Measurements from ENCODE around the gene NEK2. TPM values are rescaled to one million over a fixed set of nuclear protein-coding genes. Genes with fewer than 3 reads are reported as not detected.
"Not testable (repeated sequence)": the region's sequence is repeated elsewhere in the genome, so short reads cannot be mapped to it uniquely, and the experiment has no call there.

Gene NEK2
- polyA plus RNA-seq (2014; cell fraction: cytosol; rRNA removed) = 74.5 and 81.0 TPM in 2 replicates
- polyA plus RNA-seq (2014; cell fraction: nucleus; rRNA removed) = 34.4 and 40.4 TPM in 2 replicates

DNA sequence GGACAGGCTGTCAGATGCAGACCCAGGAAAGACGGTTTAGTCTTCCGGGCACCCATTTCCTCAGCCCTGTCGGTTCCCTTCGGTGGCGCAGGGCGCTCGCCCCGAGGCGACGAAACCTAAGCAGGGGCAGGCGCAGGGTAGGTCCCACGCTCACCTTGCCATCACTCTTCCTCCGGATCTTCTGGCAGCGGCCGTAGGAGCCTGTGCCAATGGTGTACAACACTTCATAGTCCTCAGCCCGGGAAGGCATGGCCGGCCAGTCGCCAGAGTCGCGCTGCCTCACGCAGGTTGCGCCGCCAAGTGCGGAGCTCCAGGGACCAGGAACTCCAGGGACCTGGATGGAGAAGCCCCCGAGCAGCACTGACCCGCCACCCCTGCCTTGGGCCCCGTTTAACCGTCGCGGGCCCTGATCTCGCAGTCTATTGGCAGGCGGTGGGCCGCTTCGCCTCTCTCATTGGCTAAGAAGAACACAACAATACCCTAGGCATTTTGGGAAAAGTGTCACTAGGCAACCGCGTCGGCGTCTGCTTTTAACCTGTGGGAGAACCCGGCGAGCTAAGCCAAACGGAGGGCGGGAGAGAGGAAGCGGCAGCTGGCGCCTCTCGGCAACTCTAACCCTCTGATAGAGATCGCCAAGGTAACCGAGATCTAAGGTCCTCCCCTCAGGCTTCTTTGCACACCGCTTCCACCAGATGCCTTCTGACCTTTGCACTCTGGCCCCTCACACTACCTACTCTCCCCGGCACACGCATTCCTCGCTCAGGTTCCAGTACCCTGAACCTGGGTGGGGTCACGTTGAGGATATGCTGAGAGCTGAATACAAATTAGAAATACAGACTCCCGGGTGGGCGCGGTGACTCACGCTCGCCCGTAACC lies at the start of gene NEK2:
Gene NEK2 (minus strand): TSS at position 392 of the 876 bp plus-strand sequence. CDS start 142 bp downstream, at position 250.
- DNase-seq (ENCODE audit: low spot score) = peak; percentile 95

DNA sequence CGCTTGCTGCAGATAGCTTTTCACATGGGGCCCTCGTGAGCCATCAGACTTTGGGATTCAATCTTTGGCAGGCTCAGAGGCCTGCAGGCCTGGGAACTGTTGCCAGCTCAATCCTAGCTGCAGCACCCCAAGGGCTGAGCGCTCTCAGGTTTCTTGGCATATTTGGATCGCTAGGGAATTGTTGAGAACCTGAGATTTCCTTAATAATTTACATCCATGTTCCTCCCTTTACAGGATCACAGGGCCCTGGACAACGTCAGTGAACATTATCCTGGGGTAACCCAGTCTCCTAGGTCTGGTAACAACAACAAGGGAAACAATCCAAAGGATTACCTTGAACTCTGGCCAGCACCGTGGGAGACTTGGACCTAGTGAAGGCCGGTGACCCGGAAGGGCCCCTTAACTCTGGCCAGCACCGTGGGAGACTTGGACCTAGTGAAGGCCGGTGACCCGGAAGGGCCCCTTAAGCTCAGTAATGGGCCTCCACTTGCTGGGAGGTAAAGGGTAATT lies 49.3 kb upstream of the NEK2 start:
- DNase-seq (ENCODE audit: low spot score) = no peak

DNA sequence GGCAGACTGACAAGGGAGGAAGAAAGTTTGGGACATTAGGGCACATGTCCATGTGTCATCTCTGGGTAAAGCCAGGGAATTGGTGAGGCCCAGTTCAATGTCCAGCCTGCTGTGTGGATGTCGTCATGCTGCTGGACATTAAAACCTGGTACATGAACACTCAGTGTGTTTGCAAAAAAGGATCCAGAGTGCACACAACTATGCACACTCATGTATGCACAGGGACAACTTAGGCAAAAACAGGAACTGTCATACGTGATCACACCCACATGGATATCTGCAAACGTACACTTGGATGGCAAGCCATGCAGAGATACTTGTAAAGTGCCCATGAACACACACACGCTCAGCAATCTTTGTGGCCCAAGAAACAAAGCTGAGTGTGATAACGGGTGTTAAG lies 47.9 kb upstream of the NEK2 start:
- DNase-seq (ENCODE audit: low spot score) = no peak

DNA sequence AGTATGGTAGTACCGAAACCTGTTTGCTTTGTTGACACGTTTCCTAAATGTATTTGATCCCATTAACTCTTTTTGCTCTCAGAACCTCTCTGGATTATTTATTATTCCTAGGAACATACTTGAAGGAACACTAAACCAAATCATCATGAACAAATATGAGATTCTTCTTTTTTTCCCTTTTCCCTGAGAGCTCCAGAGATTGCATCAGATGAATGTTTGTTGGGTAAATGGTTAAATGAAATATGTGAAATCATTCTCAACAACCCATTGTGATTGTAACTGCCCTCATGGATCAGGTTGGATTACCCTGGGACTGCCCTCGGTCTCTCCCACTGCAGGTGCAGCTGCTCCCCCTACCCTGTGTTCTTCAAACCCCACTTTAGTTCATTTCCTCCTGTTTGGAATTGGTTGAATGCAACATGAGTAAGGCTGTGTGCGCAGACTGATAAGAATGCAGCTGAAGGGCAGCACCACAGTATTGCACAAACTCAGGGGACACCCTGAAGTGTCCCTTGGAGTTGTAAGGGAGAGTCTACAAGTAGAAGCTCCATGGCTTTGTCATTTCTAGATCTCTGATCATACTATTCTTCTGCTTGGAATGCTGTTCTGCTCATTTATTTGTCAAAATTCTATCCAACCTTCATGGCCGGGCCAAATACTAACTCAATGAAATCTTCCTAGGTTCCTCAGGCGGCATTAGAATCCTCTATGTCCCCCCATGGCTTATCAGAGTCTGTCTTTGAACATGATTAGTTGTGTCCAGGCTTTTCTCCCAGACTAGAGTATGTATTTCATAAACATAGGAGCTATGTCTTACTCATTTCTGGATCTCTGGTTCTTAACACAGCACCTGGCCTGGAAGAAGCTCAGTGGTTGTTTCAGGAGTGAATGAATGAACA lies 47.1 kb upstream of the NEK2 start:
- DNase-seq (ENCODE audit: low spot score) = no peak

DNA sequence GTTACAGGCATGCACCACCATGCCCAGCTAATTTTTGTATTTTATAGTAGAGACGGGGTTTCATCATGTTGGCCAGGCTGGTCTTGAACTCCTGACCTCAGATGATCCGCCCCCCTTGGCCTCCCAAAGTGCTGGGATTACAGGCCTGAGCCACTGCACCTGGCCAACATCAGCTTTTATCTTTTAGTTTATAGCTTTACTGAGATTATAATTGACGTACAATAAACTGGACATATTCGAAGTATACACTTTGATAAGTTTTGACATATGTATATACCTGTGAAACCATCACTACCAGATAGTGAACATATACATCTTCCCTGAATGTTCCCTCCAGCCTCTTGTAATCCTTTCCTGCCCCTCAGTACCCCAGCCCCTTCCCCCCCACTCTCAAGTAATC lies 41.1 kb upstream of the NEK2 start:
- DNase-seq (ENCODE audit: low spot score) = not testable (repeated sequence)

DNA sequence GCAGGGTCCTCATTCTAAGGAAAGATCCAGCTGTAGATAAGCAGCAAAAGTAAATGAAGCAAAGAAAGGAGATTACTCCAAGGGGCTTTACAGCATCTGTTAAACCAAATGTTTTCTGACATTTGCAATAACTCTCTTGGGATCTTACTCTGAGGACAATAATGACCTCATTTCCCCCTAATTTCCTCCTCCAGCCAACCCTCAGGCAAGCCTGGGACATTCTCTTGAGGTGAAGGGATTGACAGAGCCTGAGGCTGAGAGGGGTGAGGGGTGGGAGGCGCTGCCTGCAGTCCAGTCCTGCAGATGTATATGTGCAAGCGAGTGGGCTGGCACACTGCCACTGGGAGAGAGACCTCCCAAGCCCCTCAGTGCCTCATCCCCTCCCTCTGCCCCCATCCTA lies 40.5 kb upstream of the NEK2 start:
- peak; percentile 76 for DNase-seq (ENCODE audit: low spot score)

DNA sequence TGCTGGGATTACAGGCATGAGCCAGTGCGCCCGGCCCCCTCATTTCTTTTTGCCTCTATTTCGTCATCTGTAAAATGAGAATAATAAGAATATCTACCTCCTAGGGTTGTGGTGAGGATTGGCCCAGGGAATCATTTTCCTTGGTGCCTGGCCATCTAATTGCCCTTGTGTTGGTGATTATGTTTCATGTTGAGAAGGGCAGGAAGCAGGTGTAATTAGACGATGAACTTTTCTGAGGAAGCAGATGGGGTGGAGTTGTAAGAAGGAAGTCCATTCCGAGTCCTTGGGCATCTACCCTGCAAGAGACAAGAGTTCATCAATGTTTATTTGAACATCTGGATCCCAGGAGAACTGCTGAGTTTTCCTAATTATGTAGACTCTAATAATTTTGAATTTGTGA lies 38.7 kb upstream of the NEK2 start:
- no peak for DNase-seq (ENCODE audit: low spot score)

DNA sequence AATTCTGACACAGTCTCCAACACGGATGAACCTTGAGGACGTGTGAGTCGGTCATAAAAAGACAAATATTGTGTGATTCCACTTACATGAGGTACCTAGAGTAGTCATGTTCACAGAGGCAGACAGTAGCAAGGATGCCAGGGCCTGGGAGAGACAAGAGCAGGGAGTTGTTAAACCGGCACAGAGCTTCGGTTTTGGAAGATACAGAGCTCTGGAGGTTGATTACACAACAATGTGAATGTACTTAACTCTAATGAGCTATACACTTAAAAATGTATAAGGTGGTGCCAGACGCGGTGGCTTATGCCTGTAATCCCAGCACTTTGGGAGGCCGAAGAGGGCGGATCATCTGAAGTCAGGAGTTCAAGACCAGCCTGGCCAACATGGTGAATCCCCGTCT lies 37.8 kb upstream of the NEK2 start:
- no peak for DNase-seq (ENCODE audit: low spot score)

DNA sequence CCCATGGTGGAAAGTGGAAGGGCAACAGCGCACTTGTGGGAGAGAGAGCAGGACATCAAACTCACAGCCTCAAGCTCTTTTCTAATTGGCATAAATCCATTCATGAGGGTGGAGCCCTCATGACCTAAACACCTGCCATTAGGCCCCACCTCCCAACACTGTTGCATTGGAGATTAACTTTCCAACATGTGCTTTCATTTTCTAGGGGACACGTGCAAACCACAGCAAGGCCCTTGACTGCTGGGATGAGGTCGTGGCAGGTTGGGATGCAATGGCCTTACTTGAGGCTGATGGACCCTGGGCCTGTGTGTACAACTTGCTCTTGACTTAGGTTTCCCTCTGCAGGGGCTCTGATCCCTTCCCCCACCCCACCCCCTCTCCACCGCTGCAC lies 35.9 kb upstream of the NEK2 start:
- DNase-seq (ENCODE audit: low spot score) = no peak

DNA sequence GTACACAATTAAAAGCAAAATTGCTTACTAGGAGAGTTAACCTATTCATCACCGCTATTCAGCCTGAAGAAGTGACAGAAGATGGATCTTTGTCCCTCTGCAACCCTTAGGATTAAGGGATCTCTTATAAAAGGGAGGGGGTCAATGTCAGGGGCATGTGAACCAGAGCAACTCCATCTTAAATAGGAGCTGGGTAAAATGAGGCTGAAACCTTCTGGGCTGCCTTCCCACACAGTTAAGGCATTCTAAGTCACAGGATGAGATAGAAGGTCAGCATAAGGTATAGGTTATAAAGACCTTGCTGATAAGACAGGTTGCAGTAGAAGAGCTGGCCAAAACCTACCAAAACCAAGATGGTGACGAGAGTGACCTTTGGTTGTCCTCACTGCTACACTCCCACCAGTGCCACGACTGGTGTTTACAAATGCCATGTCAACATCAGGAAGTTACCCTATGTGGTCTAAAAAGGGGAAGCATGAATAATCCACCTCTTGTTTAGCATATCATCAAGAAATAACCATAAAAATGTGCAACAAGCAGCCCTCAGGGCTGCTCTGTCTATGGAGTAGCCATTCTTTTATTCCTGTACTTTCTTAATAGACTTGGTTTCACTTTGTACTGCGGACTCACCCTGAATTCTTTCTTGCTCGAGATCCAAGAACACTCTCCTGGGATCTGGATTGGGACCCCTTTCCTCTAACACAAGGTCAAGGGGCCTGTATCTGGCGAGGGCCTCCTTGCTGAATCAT lies 35.3 kb upstream of the NEK2 start:
- DNase-seq (ENCODE audit: low spot score) = no peak

DNA sequence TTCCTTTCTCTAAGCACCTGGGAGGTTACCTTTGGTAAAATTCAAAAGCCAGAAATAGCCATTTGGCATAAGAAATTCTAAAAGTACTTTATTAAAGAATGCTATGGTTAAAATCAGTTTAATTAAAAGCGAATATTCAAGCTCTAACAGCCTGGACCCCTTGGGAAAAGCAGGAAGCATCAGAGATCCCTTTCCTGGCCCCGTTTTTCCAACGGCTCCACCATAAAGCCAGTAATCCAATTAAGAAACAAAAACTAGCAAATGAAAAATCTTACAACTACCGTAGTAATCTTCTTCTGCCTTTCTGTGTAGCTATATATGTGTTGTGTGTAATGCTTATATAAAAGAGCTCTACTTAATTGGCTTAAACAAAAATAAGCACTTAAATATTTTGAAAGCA lies 33.5 kb upstream of the NEK2 start:
- no peak for DNase-seq (ENCODE audit: low spot score)

DNA sequence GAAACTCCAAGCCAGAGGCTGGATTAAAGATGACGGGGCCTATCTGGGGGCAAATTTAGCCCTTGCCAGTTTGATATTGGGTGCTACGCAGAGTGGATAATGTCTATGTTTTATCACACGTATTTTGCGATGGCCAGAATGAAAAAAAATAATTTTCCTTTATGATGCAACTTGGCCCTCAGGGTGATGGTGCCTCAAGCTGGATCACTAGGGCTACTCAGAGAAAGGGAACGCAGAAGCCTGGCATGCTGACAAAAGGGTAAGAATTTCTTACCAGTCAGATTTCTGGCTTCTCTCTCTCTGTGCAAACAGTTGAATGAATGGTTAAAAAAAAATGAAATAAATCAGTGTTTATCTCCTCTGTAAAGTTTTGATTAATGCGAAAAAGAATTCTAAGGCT lies 32.6 kb upstream of the NEK2 start:
- no peak for DNase-seq (ENCODE audit: low spot score)

DNA sequence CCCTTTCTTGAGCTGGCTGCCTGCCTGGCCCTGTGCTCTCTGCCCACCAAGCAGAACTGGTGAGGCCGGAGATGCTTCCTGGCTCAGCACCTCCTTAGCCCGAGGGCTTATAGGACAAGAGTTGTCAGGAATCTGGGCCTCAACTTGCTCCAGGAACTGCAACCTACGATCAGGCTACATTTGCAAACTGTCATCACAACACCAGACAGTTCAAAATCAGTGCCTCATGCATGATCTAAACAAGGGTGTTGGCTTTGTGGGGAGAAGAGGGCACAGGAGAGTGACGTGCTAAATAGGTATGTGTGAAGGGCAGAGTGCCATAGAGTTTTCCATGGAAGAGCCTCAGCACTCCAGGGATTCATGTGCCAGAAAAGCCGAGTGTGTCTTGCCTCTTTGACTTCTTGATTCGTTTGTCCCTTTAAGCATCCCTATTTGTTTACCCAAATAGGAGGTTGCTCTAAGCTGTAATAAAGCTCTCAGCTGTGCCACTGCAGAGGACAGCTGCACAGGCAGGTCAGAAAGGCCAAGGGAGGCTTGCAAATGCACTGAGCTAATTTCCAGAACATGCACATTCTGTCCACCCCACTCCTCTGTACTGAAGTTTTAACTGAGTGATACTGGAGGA lies 30.2 kb upstream of the NEK2 start:
- DNase-seq (ENCODE audit: low spot score) = no peak

DNA sequence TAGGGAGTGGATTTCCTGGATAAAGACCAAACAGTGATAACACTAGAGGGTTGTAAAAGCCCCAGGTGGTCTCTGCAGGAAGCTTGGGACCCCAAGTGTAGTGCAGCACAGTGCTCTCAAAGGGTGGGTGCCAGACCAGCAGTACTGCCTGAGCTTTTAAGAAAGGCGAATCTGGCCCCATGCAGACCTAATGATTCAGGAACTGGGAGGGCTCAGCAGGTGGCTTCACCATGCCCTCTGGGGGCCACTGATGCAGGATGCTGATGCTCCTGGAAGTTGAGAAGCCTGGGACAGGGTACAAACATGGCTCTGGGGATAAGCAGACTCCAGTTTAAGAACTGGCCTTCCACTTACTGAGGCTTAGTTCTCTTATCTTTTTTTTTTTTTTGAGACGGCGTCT lies 29.1 kb upstream of the NEK2 start:
- DNase-seq (ENCODE audit: low spot score) = no peak

DNA sequence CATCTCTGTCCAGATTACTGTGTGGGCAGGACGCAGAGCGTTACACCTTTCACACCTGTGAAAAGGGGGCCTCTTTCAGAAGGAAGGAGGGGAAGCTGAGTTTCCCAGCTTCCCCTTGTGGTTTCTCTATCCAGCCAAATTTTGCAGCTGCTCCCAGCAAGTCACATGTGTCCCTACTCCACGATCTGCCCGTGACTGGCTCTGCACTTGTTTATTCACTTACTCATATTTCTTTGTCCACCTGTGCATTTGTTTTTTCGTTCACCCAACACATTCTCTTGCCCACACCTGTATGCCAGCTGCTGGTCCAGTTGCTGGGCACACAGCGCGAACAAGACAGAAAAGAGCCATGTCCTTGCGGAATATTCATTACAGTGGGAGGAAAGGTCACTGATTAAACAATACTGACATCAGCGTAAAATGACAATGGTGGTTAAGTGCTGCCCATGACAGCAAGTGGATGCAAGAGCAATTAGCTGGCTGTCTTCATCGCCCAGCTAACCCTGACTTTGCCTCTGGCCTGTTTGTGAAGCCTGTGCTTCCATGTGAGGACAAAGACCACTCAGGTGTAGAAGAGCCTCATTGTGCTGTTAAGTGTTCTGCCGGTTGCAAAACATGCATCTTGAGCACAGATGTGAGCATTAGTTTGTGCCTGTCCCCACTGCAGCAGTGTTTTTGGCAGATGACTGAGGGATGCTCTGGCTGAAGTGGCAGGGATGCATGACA lies 28.6 kb upstream of the NEK2 start:
- DNase-seq (ENCODE audit: low spot score) = no peak

DNA sequence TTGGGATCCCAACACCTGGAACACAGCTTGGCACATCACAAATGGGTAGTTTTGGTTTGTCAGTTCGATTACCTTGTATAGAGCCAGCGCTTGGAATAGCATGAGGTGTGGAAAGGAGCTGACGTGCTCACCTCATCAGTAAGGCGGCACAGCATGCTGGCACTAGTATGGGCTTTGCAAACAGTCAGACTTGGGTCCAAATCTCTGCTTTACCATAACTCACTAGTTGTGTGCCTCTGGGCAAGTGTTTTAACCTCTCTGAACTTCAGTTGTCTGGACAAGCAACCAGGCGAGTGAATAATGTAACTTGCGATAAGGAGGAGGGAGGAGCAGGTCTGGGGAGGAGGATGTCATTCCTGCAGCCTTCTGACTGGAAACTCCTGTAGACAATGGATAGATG lies 26.3 kb upstream of the NEK2 start:
- DNase-seq (ENCODE audit: low spot score) = no peak

DNA sequence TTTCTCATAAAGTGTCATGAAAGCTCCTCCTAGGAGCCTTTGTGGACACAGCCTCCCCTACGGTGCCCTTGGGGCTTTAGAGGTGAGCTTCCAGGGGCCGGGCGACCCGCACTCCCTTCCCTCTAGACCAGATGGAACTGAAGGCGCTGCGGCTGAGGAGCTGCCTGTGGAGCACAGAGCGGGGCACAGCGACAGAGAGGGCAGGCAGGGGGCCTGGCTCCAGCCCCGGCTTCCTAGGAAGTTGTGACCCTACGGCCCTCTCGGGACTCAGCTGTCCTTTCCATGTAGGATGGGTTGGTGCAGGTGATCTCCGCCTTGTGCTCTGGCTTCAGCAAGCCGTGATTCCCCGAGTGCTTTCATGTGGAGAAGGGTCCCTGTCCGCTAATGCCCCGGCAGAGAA lies 23.6 kb upstream of the NEK2 start:
- no peak for DNase-seq (ENCODE audit: low spot score)

DNA sequence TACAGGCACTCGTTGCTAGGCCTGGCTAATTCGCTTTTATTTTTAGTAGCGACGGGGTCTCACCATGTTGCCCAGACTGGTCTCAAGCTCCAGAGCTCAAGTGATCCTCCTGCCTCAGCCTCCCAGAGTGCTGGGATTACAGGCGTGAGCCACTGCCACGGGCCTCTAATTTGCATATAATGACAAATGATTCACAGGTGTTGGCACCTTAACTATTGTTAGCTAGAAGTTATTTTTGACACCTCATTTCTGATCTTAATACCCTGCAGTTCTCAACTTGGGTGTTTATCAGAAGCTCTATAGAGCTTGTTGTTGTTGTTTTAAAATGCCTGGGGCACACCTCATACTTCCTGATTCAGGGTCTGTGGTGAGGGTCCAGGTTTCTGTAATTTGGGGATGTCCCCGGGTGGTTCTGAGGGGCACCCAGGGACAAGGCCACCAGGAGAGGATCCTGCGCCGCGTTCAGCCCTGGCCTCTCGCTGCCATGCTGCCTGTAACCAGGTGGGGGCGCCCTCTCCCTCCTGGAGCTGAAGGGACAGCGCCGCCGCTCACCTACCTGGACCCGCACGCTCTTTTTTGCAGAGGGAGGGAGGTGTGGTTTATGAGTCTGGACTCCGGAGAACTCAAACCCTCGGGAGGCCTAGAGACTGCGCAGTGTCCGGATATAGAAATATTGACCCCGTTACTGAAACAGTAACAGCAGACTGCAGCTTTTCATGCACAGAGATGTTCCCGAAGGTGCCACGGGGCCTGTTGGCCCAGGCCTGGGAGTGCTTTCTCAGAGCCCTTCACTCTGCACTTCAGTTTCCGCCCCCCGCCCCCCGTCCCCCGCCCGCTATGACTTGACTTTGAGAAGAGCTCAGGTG lies 23.0 kb upstream of the NEK2 start:
- DNase-seq (ENCODE audit: low spot score) = peak; percentile 56

DNA sequence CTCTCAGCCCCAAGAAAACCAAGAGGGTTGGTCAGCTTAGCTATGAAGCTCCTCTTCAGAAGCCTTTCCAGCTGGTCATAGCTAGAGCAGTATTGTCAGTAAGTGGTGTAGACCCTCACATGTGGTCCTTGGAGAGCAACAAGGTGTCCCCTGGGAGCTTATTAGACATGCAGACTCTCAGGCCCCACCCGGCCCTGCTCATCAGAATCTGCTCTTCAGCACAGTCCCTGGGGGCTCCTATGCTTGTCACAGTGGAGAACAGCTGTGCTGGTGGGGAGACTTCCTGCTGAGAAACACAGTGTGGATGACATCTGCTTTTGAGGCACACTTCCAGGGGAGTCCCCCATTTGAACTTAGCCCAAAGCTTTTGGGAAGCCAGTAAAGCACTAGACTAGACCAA lies 21.9 kb upstream of the NEK2 start:
- DNase-seq (ENCODE audit: low spot score) = no peak

All from SK-N-DZ (cell line).